GM12872 (cell line): ENCODE measurements around the gene PPP4C.

Experiments
- CTCF ChIP-seq: IDR thresholded peaks from 3 replicates; pipeline ENCODE4 v1.5.1; 2011; ENCODE audit warnings: low read depth, mild to moderate bottlenecking, low read length, moderate library complexity; ENCODE audit not compliant: insufficient read depth

Gene PPP4C

DNA sequence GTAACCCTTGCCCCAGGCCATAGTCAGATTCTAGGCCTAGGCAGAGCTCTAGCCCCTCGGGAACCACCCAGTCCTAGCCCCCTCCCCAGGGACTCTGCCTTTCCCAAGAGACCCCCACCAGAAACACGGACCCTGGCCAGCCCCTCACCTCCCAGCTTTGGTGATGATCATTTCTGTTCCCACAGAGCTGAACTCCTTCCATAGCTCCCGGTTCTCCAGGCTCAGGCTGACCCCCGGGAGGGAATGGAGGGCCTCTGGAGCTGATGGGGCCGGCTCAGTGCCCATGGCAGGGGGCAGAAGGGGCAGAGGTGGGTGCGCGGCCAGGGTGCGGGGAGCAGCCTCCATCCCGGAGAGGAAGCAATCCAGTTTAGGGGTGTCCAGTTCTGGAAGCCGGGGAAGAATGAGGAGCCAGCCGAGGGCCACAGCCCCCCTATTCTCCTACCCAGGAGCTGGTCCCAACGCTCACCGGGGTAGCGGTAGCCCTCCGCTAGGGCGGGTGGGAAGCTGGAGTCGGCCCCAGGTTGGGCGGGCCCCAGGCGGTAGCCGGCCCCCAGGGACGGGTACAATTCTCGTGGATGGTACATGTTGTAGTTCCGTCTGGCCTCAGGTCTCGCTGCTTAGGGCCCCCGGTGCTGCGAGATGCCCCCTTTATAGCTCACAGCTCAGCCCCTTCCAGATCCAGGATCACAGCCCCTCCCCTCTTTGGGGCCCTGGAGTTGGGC, 15.0 kb downstream of the PPP4C start:
- no peak for TF ChIP-seq CTCF

GRCh38 chr16:30091474-30092372, 15.9 kb downstream of the PPP4C start, which contains the start of gene TBX6:
TSS of gene TBX6 (minus strand) at chr16:30091924. CDS start at chr16:30091193, 731 bp downstream.
- peak; percentile 83 for TF ChIP-seq CTCF

GRCh38 chr16:30092373-30093010, 16.7 kb downstream of the PPP4C start:
- TF ChIP-seq CTCF = peak; percentile 92

DNA sequence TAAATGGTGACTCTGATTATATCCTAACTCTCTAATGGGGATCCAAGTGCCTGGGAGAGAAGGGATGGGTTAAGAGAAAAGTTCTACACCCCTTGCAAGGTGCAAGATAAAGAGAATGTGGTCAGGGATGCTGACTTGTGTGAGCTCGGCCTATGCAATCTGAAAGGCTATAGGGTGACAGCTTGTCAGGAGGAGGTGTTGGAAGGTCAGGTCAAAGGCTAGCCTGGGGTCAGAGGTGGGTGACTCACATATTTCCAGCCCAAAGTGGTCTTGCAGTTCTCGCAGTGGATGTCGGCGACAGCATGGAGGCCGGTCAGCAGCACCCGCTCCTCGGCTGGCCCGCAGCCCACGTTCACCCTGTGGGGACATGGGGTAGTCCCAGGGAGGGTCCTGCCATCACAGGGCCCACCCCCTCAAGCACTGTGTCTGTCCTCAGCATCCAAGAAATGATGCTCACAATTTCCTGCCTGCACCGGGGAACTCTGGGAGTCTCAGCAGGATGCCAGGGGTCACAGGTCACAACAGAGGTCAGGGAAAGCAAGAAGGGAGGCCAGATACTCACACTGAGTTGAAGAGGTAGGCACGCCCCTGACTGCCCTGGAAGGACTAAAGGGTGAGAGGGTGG, 18.9 kb downstream of the PPP4C start:
- no peak for TF ChIP-seq CTCF

GRCh38 chr16:30095166-30096078, 19.6 kb downstream of the PPP4C start:
- no peak for TF ChIP-seq CTCF

- no peak for TF ChIP-seq CTCF
Measured at GRCh38 chr16:30096105-30096861, 20.5 kb downstream of the PPP4C start, which contains the start of gene YPEL3. TSS of gene YPEL3 (minus strand) at chr16:30096213. CDS start at chr16:30095482, 731 bp downstream.
